ENCODE measurements around the gene GLRA3.

The GLRA3 gene

GRCh38 chr4:174853629-174854028 lies 24.6 kb upstream of the GLRA3 start:
- DNase-seq (ENCODE audit: low spot score) = no peak
- Mint-ChIP-seq H3K27ac (no peak overlapping the region), H3K9me3 (no peaks in the 10 kb centered on the region), H3K4me3 (no peak overlapping the region), H3K4me1 (ENCODE audit: low read depth) (no peaks in the 10 kb centered on the region), H3K36me3 (ENCODE audit: low read depth) (no peaks in the 10 kb centered on the region), H3K27me3 (ENCODE audit: low read depth) (no peaks in the 10 kb centered on the region)

- H3K9me3 Mint-ChIP-seq = no peaks in the 10 kb centered on the region
These were observed 19.5 kb upstream of the GLRA3 start for GRCh38 chr4:174848596-174848995.

GRCh38 chr4:174847801-174848427 lies 18.9 kb upstream of the GLRA3 start:
- DNase-seq (ENCODE audit: low spot score) = no peak
- H3K36me3 Mint-ChIP-seq (ENCODE audit: low read depth) = no peaks in the 10 kb centered on the region
- H3K4me3 Mint-ChIP-seq = no peak overlapping the region
- H3K27me3 Mint-ChIP-seq (ENCODE audit: low read depth) = no peaks in the 10 kb centered on the region
- no peaks in the 10 kb centered on the region for H3K9me3 Mint-ChIP-seq
- no peaks in the 10 kb centered on the region for H3K4me1 Mint-ChIP-seq (ENCODE audit: low read depth)
- H3K27ac Mint-ChIP-seq = no peak overlapping the region

More at GRCh38 chr4:174848596-174848995, 19.5 kb upstream of the GLRA3 start:
- no peak for DNase-seq (ENCODE audit: low spot score)
- H3K4me3 Mint-ChIP-seq = no peak overlapping the region
- no peaks in the 10 kb centered on the region for H3K4me1 Mint-ChIP-seq (ENCODE audit: low read depth)
- no peaks in the 10 kb centered on the region for H3K27me3 Mint-ChIP-seq (ENCODE audit: low read depth)
- H3K36me3 Mint-ChIP-seq (ENCODE audit: low read depth) = no peaks in the 10 kb centered on the region
- no peak overlapping the region for H3K27ac Mint-ChIP-seq

- Mint-ChIP-seq H3K36me3 (ENCODE audit: low read depth) (no peaks in the 10 kb centered on the region), H3K4me3 (no peak overlapping the region), H3K27ac (no peak overlapping the region), H3K4me1 (ENCODE audit: low read depth) (no peaks in the 10 kb centered on the region), H3K9me3 (peaks cover 4% of the 10 kb centered on the region), H3K27me3 (ENCODE audit: low read depth) (no peaks in the 10 kb centered on the region)
- no peak for DNase-seq (ENCODE audit: low spot score)
These were observed 6.5 kb upstream of the GLRA3 start for GRCh38 chr4:174835536-174835935.

GRCh38 chr4:174834477-174834876 lies 5.4 kb upstream of the GLRA3 start:
- no peaks in the 10 kb centered on the region for H3K27me3 Mint-ChIP-seq (ENCODE audit: low read depth)
- H3K27ac Mint-ChIP-seq = no peak overlapping the region
- H3K4me1 Mint-ChIP-seq (ENCODE audit: low read depth) = no peaks in the 10 kb centered on the region
- H3K9me3 Mint-ChIP-seq = no peaks in the 10 kb centered on the region
- DNase-seq (ENCODE audit: low spot score) = no peak
- H3K36me3 Mint-ChIP-seq (ENCODE audit: low read depth) = no peaks in the 10 kb centered on the region
- no peak overlapping the region for H3K4me3 Mint-ChIP-seq

- Mint-ChIP-seq H3K4me3 (no peak overlapping the region), H3K27ac (no peak overlapping the region), H3K4me1 (ENCODE audit: low read depth) (peaks cover 5% of the 10 kb centered on the region), H3K27me3 (ENCODE audit: low read depth) (peaks cover 5% of the 10 kb centered on the region), H3K36me3 (ENCODE audit: low read depth) (no peaks in the 10 kb centered on the region), H3K9me3 (peaks cover 4% of the 10 kb centered on the region)
- no peak for DNase-seq (ENCODE audit: low spot score)
These were observed 2.4 kb downstream of the GLRA3 start for GRCh38 chr4:174826660-174827059.

- Mint-ChIP-seq H3K36me3 (ENCODE audit: low read depth) (no peaks in the 10 kb centered on the region), H3K9me3 (no peaks in the 10 kb centered on the region)
- no peak for DNase-seq (ENCODE audit: low spot score)
These were observed 13.8 kb downstream of the GLRA3 start for GRCh38 chr4:174815282-174815681.

GRCh38 chr4:174813292-174813691 lies 15.8 kb downstream of the GLRA3 start:
- no peaks in the 10 kb centered on the region for H3K9me3 Mint-ChIP-seq
- DNase-seq (ENCODE audit: low spot score) = no peak
- no peaks in the 10 kb centered on the region for H3K36me3 Mint-ChIP-seq (ENCODE audit: low read depth)
- no peak overlapping the region for H3K4me3 Mint-ChIP-seq
- no peaks in the 10 kb centered on the region for H3K27me3 Mint-ChIP-seq (ENCODE audit: low read depth)
- no peak overlapping the region for H3K27ac Mint-ChIP-seq
- H3K4me1 Mint-ChIP-seq (ENCODE audit: low read depth) = no peaks in the 10 kb centered on the region

More at GRCh38 chr4:174815282-174815681, 13.8 kb downstream of the GLRA3 start:
- Mint-ChIP-seq H3K27ac (no peak overlapping the region), H3K27me3 (ENCODE audit: low read depth) (no peaks in the 10 kb centered on the region), H3K4me1 (ENCODE audit: low read depth) (no peaks in the 10 kb centered on the region), H3K4me3 (no peak overlapping the region)

- DNase-seq (ENCODE audit: low spot score) = no peak
- H3K27me3 Mint-ChIP-seq (ENCODE audit: low read depth) = no peaks in the 10 kb centered on the region
- no peaks in the 10 kb centered on the region for H3K9me3 Mint-ChIP-seq
- no peak overlapping the region for H3K27ac Mint-ChIP-seq
- no peak overlapping the region for H3K4me3 Mint-ChIP-seq
- H3K36me3 Mint-ChIP-seq (ENCODE audit: low read depth) = no peaks in the 10 kb centered on the region
- H3K4me1 Mint-ChIP-seq (ENCODE audit: low read depth) = no peaks in the 10 kb centered on the region
These were observed 18.2 kb downstream of the GLRA3 start for GRCh38 chr4:174810834-174811233.

- Mint-ChIP-seq H3K4me3 (no peak overlapping the region), H3K4me1 (ENCODE audit: low read depth) (no peaks in the 10 kb centered on the region), H3K27me3 (ENCODE audit: low read depth) (no peaks in the 10 kb centered on the region), H3K27ac (no peak overlapping the region), H3K36me3 (ENCODE audit: low read depth) (no peaks in the 10 kb centered on the region), H3K9me3 (no peaks in the 10 kb centered on the region)
- no peak for DNase-seq (ENCODE audit: low spot score)
These were observed 20.2 kb downstream of the GLRA3 start for GRCh38 chr4:174808836-174809235.

GRCh38 chr4:174808119-174808518 lies 20.9 kb downstream of the GLRA3 start:
- Mint-ChIP-seq H3K27me3 (ENCODE audit: low read depth) (no peaks in the 10 kb centered on the region), H3K36me3 (ENCODE audit: low read depth) (no peaks in the 10 kb centered on the region), H3K27ac (no peak overlapping the region), H3K9me3 (no peaks in the 10 kb centered on the region), H3K4me1 (ENCODE audit: low read depth) (no peaks in the 10 kb centered on the region), H3K4me3 (no peak overlapping the region)
- no peak for DNase-seq (ENCODE audit: low spot score)

- H3K4me1 Mint-ChIP-seq (ENCODE audit: low read depth) = no peaks in the 10 kb centered on the region
- H3K27ac Mint-ChIP-seq = no peak overlapping the region
These were observed 23.3 kb downstream of the GLRA3 start for GRCh38 chr4:174805746-174806145.

GRCh38 chr4:174794543-174795094 lies 34.4 kb downstream of the GLRA3 start:
- Mint-ChIP-seq H3K4me3 (no peak overlapping the region), H3K9me3 (no peaks in the 10 kb centered on the region), H3K36me3 (ENCODE audit: low read depth) (no peaks in the 10 kb centered on the region), H3K27ac (no peak overlapping the region), H3K4me1 (ENCODE audit: low read depth) (no peaks in the 10 kb centered on the region), H3K27me3 (ENCODE audit: low read depth) (no peaks in the 10 kb centered on the region)
- no peak for DNase-seq (ENCODE audit: low spot score)

More at GRCh38 chr4:174805746-174806145, 23.3 kb downstream of the GLRA3 start:
- no peak for DNase-seq (ENCODE audit: low spot score)
- H3K36me3 Mint-ChIP-seq (ENCODE audit: low read depth) = no peaks in the 10 kb centered on the region
- no peak overlapping the region for H3K4me3 Mint-ChIP-seq
- no peaks in the 10 kb centered on the region for H3K9me3 Mint-ChIP-seq
- H3K27me3 Mint-ChIP-seq (ENCODE audit: low read depth) = no peaks in the 10 kb centered on the region

GRCh38 chr4:174789657-174790056 lies 39.4 kb downstream of the GLRA3 start:
- no peak for DNase-seq (ENCODE audit: low spot score)
- H3K4me1 Mint-ChIP-seq (ENCODE audit: low read depth) = no peaks in the 10 kb centered on the region

More at GRCh38 chr4:174789657-174790056, 39.4 kb downstream of the GLRA3 start:
- Mint-ChIP-seq H3K9me3 (no peaks in the 10 kb centered on the region), H3K27me3 (ENCODE audit: low read depth) (no peaks in the 10 kb centered on the region), H3K27ac (no peak overlapping the region), H3K36me3 (ENCODE audit: low read depth) (no peaks in the 10 kb centered on the region), H3K4me3 (no peak overlapping the region)

All from T-helper 2 cell treated with Interferon-gamma antibody and Interleukin-4, amounts not matched to agents 5 μg/mL and 100 μg/mL, for 36 hours (primary cell).